OCI-LY7 (cell line): ENCODE data around the gene TMEM225B. TPM values are rescaled to one million over a fixed set of nuclear protein-coding genes. Genes with fewer than 3 reads are reported as not detected.

ENCODE experiments used
- BruUV-seq: library from RNA; stranded (reverse); fragments of 400-500 nt; replicated peaks from 2 replicates; lab custom pipeline; 2021; lab: Mats Ljungman, UMichigan
- CTCF ChIA-PET: fragments of 300-600 bp; sonication (Branson Sonifier 250); formaldehyde crosslinking; loops from one replicate; lab custom pipeline; 2022; ENCODE audit warnings: antibody characterized with exemption; ENCODE audit not compliant: unreplicated experiment; lab: Charles Lee
- POLR2A ChIA-PET: fragments of 300-600 bp; sonication (Branson Sonifier 250); formaldehyde crosslinking; loops from one replicate; lab custom pipeline; 2022; ENCODE audit warnings: antibody characterized with exemption; lab: Charles Lee
- DNase-seq: peaks from one replicate; pipeline ENCODE4 v3.0.0-alpha.2; 2015; ENCODE audit warnings: low spot score
- H2AFZ ChIP-seq: fragments of 200-600 bp; sonication (generic), shearing (Covaris generic); 2 replicates; pipeline ENCODE4 v1.6.1; 2014; ENCODE audit warnings: mild to moderate bottlenecking, antibody characterized with exemption, low read length, moderate library complexity
- H3K27ac ChIP-seq: fragments of 200-600 bp; sonication (generic); 2 replicates; pipeline ENCODE4 v1.5.1; 2014; ENCODE audit warnings: mixed run types, low read depth, mild to moderate bottlenecking, moderate library complexity, low read length, inconsistent platforms; ENCODE audit not compliant: poor library complexity, severe bottlenecking
- H3K36me3 ChIP-seq: fragments of 200-600 bp; sonication (generic); 2 replicates; pipeline ENCODE4 v1.6.1; 2014; ENCODE audit warnings: mild to moderate bottlenecking, antibody characterized with exemption, low read length, moderate library complexity, mixed read lengths; ENCODE audit not compliant: insufficient read depth
- H3K4me1 ChIP-seq: fragments of 200-600 bp; sonication (generic); 2 replicates; pipeline ENCODE4 v1.5.1; 2014; ENCODE audit warnings: mild to moderate bottlenecking, low read length; ENCODE audit not compliant: insufficient read depth, poor library complexity, severe bottlenecking
- H3K4me2 ChIP-seq: fragments of 200-600 bp; sonication (generic); 2 replicates; pipeline ENCODE4 v1.6.1; 2014; ENCODE audit warnings: mild to moderate bottlenecking, low read length
- H3K4me3 ChIP-seq: fragments of 200-600 bp; sonication (generic); 2 replicates; pipeline ENCODE4 v1.5.1; 2014; ENCODE audit warnings: mild to moderate bottlenecking, low read depth, low read length; ENCODE audit not compliant: poor library complexity, severe bottlenecking
- H3K79me2 ChIP-seq: fragments of 200-600 bp; sonication (generic); 2 replicates; pipeline ENCODE4 v1.6.1; 2016; ENCODE audit warnings: low read depth, mild to moderate bottlenecking, low read length, moderate library complexity, mixed read lengths; ENCODE audit not compliant: insufficient read depth
- H3K9me2 ChIP-seq: fragments of 200-600 bp; sonication (generic); 2 replicates; pipeline ENCODE4 v1.6.1; 2016; ENCODE audit warnings: mild to moderate bottlenecking, low read length, mixed read lengths; ENCODE audit not compliant: insufficient read depth
- H3K9me3 ChIP-seq: fragments of 200-600 bp; sonication (generic); 2 replicates; pipeline ENCODE4 v1.6.1; 2014; ENCODE audit warnings: mild to moderate bottlenecking, mixed run types, low read length, mixed read lengths
- H4K20me1 ChIP-seq: fragments of 200-600 bp; sonication (generic); 2 replicates; pipeline ENCODE4 v1.6.1; 2014; ENCODE audit warnings: mild to moderate bottlenecking, antibody characterized with exemption, low read length, moderate library complexity, mixed read lengths; ENCODE audit not compliant: insufficient read depth
- EZH2phosphoT487 ChIP-seq: fragments of 200-600 bp; sonication (generic); IDR thresholded peaks from 2 replicates; pipeline ENCODE4 v1.6.1; 2018; ENCODE audit warnings: low read depth, borderline replicate concordance, mild to moderate bottlenecking, mixed run types, antibody characterized with exemption, low read length, moderate library complexity, mixed read lengths
- intact Hi-C: fragments of 100-400 bp; cut with micrococcal nuclease; formaldehyde crosslinking; loops from one replicate; pipeline ENCODE4 v1.10.0; 2022; ENCODE audit not compliant: unreplicated experiment
- total RNA-seq, 2 experiments: library from RNA; depleted of rRNA in 1 of 2; stranded (reverse); fragments of >200 nt in 1 of 2; shearing (Covaris generic) in 1 of 2; gene quantifications; 2 replicates each; pipeline ENCODE4 v1.2.3, GENCODE V29; 2014 to 2022
- TF ChIP-seq, protein P1 (sequence below): fragments of 200-600 bp; sonication (generic); conservative IDR thresholded peaks from 2 replicates; pipeline ENCODE4 v1.5.1; 2014; ENCODE audit warnings: mild to moderate bottlenecking, antibody characterized with exemption, low read length, moderate library complexity, mixed read lengths

Gene TMEM225B
- total RNA-seq, 2 experiments from 2014 or later: 2.4 TPM

DNA sequence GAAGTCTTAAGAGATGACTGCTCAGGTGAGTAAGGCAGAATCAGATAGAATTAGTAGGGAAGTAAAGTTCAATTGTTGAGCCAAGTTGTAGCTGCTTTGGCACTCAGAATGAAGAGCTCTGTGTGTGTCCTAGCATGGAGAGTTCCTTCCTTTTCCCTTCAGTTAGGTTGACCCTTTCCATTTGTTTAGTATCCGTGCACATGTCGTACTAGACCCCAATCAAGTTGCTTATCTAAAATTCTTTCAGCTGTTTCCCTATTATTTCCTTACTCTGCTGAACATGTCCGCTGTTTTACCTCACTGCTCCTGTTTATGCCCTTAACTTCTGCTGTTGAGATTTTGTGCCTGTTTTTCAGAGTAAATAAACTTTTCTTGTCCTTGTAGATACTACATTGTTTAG is 26.3 kb upstream of the TMEM225B start:
- no peak overlapping the region for H2AFZ ChIP-seq
- TF ChIP-seq, protein P1, sequence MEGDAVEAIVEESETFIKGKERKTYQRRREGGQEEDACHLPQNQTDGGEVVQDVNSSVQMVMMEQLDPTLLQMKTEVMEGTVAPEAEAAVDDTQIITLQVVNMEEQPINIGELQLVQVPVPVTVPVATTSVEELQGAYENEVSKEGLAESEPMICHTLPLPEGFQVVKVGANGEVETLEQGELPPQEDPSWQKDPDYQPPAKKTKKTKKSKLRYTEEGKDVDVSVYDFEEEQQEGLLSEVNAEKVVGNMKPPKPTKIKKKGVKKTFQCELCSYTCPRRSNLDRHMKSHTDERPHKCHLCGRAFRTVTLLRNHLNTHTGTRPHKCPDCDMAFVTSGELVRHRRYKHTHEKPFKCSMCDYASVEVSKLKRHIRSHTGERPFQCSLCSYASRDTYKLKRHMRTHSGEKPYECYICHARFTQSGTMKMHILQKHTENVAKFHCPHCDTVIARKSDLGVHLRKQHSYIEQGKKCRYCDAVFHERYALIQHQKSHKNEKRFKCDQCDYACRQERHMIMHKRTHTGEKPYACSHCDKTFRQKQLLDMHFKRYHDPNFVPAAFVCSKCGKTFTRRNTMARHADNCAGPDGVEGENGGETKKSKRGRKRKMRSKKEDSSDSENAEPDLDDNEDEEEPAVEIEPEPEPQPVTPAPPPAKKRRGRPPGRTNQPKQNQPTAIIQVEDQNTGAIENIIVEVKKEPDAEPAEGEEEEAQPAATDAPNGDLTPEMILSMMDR: no peak
- no peak for TF ChIP-seq EZH2phosphoT487
- H3K9me3 ChIP-seq: no peaks in the 10 kb centered on the region
- no TSS peak for BruUV-seq
- H3K9me2 ChIP-seq: no peaks in the 10 kb centered on the region
- H3K79me2 ChIP-seq: no peaks in the 10 kb centered on the region
- no peak for DNase-seq
- H3K36me3 ChIP-seq: peaks cover 59% of the 10 kb centered on the region
- H3K27ac ChIP-seq: no peak overlapping the region
- H3K4me2 ChIP-seq: no peak overlapping the region
- H3K4me1 ChIP-seq: no peaks in the 10 kb centered on the region
- ChIA-PET POLR2A (no interaction called here), CTCF (no interaction called here)
- H4K20me1 ChIP-seq: no peaks in the 10 kb centered on the region
- intact Hi-C loops: no loop called here
- H3K4me3 ChIP-seq: no peak overlapping the region

DNA sequence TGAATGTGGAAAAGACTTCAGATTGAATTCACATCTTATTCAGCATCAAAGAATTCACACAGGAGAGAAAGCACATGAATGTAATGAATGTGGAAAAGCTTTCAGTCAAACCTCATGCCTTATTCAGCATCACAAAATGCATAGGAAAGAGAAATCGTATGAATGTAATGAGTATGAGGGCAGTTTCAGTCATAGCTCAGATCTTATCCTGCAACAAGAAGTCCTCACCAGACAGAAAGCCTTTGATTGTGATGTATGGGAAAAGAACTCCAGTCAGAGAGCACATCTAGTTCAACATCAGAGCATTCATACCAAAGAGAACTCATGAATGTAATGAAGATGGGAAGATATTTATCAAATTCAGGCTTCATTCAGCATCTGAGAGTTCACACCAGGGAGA is 24.8 kb upstream of the TMEM225B start:
- ChIA-PET CTCF (no interaction called here), POLR2A (no interaction called here)
- no peak for TF ChIP-seq EZH2phosphoT487
- TF ChIP-seq, protein P1: no peak
- intact Hi-C loops: no loop called here
- BruUV-seq: no TSS peak
- H3K4me3 ChIP-seq: no peak overlapping the region
- H2AFZ ChIP-seq: no peak overlapping the region
- H3K4me2 ChIP-seq: no peak overlapping the region
- no peaks in the 10 kb centered on the region for H3K79me2 ChIP-seq
- no peaks in the 10 kb centered on the region for H3K4me1 ChIP-seq
- H3K9me2 ChIP-seq: no peaks in the 10 kb centered on the region
- no peak for DNase-seq
- H3K9me3 ChIP-seq: no peaks in the 10 kb centered on the region
- H4K20me1 ChIP-seq: no peaks in the 10 kb centered on the region
- H3K27ac ChIP-seq: no peak overlapping the region
- peaks cover 58% of the 10 kb centered on the region for H3K36me3 ChIP-seq

DNA sequence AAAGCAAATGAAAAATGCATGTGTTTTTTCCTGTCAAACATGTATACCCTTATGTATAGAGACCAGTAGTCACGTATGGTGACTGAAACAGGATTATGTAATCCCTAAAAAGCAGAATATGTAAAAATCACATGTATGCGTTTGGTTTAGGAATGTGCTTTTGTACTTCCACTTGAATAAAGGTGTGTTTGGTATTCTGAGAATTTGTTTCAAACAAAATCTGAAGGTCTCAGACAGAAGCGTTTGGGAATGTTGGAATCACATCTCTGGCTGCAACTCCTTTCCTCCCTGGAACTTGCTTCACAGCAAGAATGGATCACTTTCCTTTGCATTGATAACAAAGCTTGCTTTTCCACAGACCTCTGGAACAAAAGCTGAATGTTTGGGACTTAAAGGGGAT is 21.8 kb upstream of the TMEM225B start:
- H3K4me1 ChIP-seq: no peaks in the 10 kb centered on the region
- BruUV-seq: no TSS peak
- TF ChIP-seq EZH2phosphoT487: no peak
- TF ChIP-seq, protein P1: no peak
- CTCF ChIA-PET: no interaction called here
- peaks cover 36% of the 10 kb centered on the region for H3K36me3 ChIP-seq
- H3K4me3 ChIP-seq: no peak overlapping the region
- H3K79me2 ChIP-seq: no peaks in the 10 kb centered on the region
- H3K27ac ChIP-seq: no peak overlapping the region
- no peak for DNase-seq
- H3K9me3 ChIP-seq: no peaks in the 10 kb centered on the region
- no peak overlapping the region for H3K4me2 ChIP-seq
- POLR2A ChIA-PET: no interaction called here
- intact Hi-C loops: no loop called here
- no peaks in the 10 kb centered on the region for H3K9me2 ChIP-seq
- no peak overlapping the region for H2AFZ ChIP-seq
- H4K20me1 ChIP-seq: no peaks in the 10 kb centered on the region
